BLaER1 (cell line): ENCODE results near the gene NPAS3.

Source experiments
- H3K27ac ChIP-seq: shearing (Covaris generic); formaldehyde crosslinking; 2 replicates; pipeline ENCODE4 v1.8.1; 2022
- H3K27me3 ChIP-seq: shearing (Covaris generic); formaldehyde crosslinking; 2 replicates; pipeline ENCODE4 v1.8.1; 2022
- H3K36me3 ChIP-seq: shearing (Covaris generic); formaldehyde crosslinking; 2 replicates; pipeline ENCODE4 v1.8.1; 2022
- H3K4me1 ChIP-seq: shearing (Covaris generic); formaldehyde crosslinking; 2 replicates; pipeline ENCODE4 v1.8.1; 2022
- H3K4me2 ChIP-seq: shearing (Covaris generic); formaldehyde crosslinking; 2 replicates; pipeline ENCODE4 v1.8.1; 2022
- H3K4me3 ChIP-seq: shearing (Covaris generic); formaldehyde crosslinking; 2 replicates; pipeline ENCODE4 v1.8.1; 2022
- H3K9ac ChIP-seq: shearing (Covaris generic); formaldehyde crosslinking; 2 replicates; pipeline ENCODE4 v1.8.1; 2022
- H3K9me3 ChIP-seq: shearing (Covaris generic); formaldehyde crosslinking; 2 replicates; pipeline ENCODE4 v1.8.1; 2022
- H4K20me1 ChIP-seq: shearing (Covaris generic); formaldehyde crosslinking; 2 replicates; pipeline ENCODE4 v1.8.1; 2022
- Cebpa-rat ChIP-seq: shearing (Covaris generic); IDR thresholded peaks from 2 replicates; pipeline ENCODE4 v1.8.1; 2022

The NPAS3 gene

DNA sequence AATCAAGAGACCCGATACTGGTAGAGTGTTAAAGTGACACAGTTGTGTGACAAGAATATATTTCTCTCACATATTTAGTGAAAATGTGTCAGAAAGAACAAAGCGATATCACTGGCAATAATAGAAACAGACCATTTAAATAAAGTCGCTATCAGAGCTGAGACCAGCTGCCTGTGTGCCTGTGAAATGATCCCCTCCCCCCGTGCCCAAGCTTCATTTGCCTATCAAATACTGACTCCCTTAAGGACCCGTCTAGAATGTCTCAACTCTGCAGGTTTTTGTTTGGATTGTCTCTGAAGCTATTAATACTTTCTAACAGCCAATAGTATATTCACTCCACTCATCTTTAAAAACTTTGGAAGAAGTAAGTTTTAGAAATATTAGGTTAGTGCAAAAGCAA is 913.3 kb downstream of the NPAS3 start:
- no peak overlapping the region for H3K27ac ChIP-seq
- no peaks in the 10 kb centered on the region for H3K27me3 ChIP-seq
- no peak overlapping the region for H3K4me2 ChIP-seq
- no peaks in the 10 kb centered on the region for H3K36me3 ChIP-seq
- no peaks in the 10 kb centered on the region for H3K9me3 ChIP-seq
- no peaks in the 10 kb centered on the region for H4K20me1 ChIP-seq
- H3K4me1 ChIP-seq = no peaks in the 10 kb centered on the region
- H3K9ac ChIP-seq = no peak overlapping the region
- H3K4me3 ChIP-seq = no peak overlapping the region
- no peak for TF ChIP-seq Cebpa-rat
